ENCODE results near the gene GPR39.

GPR39 gene

DNA sequence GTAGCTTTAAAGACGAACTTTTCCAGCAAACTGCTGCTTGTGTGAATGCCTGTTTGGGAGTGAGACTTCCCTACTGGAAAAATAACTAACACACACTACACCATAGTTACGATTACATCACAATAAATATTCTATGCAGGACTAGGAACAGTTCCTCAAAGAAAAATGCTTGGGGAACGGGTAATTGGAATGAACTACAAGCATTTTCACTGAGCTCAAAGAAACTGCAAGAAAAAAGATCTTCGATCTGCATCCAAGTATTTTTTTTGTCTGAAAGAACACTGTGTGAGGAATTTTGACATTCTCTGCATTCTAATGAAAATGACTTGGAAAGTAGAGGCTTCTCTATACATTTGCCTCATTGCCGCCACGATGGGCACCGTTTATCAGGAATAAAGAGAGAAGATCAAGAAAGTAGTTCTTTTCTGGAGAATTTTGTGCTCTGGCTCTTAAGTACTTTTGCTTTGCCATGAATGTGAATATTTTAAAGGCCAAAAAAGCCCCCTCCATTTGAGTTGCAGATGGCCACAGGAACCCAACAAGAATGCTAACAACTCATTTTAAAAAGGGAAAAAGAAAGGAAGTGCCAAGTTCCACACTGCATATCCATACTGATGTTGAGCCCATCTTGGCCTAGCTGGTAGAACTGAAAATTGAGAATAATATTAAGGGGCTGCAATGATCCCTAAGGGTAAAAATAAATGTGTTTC lies 239.8 kb downstream of the GPR39 start:
- TF ChIP-seq, protein P1, sequence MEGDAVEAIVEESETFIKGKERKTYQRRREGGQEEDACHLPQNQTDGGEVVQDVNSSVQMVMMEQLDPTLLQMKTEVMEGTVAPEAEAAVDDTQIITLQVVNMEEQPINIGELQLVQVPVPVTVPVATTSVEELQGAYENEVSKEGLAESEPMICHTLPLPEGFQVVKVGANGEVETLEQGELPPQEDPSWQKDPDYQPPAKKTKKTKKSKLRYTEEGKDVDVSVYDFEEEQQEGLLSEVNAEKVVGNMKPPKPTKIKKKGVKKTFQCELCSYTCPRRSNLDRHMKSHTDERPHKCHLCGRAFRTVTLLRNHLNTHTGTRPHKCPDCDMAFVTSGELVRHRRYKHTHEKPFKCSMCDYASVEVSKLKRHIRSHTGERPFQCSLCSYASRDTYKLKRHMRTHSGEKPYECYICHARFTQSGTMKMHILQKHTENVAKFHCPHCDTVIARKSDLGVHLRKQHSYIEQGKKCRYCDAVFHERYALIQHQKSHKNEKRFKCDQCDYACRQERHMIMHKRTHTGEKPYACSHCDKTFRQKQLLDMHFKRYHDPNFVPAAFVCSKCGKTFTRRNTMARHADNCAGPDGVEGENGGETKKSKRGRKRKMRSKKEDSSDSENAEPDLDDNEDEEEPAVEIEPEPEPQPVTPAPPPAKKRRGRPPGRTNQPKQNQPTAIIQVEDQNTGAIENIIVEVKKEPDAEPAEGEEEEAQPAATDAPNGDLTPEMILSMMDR (IDR thresholded peaks at IDR 0.05; ENCODE audit: insufficient read depth, low read depth, low read length, missing control alignments) = no peak
- no peak overlapping the region for H3K4me3 ChIP-seq (ENCODE audit: low read depth, low read length)
- DNase-seq (ENCODE audit: low read depth) = no peak

DNA sequence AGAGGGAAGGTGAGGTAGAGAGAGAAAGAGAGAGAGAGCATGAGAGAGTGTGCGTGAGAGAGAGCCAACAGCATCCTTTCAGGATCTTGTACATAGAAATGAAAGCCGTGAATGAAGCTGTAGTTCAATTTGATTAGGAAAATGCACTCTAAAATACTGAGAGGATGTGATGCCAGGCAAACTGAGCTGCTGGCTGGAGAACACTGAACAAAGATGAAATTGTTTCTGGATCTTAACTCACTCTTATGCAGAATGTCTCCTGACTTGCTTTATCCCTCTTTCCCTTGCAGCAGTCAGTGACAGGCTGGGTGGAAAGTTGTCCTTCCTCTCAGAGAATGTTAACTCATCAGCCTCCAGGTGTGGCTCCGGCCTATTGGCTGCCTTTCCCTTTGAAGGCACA lies 242.7 kb downstream of the GPR39 start:
- TF ChIP-seq, protein P1 (IDR thresholded peaks at IDR 0.05; ENCODE audit: insufficient read depth, low read depth, low read length, missing control alignments) = no peak
- DNase-seq (ENCODE audit: low read depth) = no peak
- no peak overlapping the region for H3K4me3 ChIP-seq (ENCODE audit: low read depth, low read length)

DNA sequence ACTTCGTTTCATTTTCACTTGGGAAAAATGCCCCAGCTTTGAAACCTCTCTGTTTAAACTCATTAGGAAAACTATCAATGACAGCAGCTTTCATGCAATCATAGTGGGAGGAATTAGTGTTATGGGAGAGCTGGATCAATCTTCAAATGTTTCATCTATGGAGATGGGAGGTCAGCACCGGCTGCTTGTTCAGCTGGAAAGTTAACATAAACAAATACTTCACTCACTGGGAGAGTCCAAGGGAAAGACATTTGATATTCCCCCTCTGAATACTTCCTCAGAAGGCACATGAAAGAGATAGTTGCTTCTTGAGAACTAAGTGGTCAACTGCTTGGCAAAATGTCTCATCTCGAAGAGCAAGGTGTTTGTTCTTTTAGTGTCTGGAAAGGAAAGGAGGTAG lies 246.1 kb downstream of the GPR39 start:
- DNase-seq (ENCODE audit: low read depth) = no peak
- TF ChIP-seq, protein P1 (IDR thresholded peaks at IDR 0.05; ENCODE audit: insufficient read depth, low read depth, low read length, missing control alignments) = no peak
- H3K4me3 ChIP-seq (ENCODE audit: low read depth, low read length) = no peak overlapping the region

DNA sequence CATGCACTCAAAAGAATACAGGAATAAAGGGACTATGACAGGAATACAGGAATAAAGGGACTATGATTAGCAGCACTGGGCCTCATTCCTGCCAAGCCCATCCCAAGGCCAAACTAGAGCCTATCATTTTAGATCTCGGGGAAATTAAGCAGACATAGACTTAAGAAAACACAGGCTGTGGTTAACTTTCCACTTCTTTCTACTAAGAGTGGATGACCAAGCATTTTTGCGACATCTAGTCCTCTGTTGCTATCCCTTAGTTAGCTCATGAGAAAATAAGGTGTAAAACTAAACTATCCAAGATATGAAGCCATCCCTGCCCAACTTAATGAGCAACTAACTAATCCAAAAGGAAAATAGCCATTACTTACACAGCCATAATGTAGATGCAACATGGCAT lies 247.5 kb downstream of the GPR39 start:
- H3K4me3 ChIP-seq (ENCODE audit: low read depth, low read length) = no peak overlapping the region
- DNase-seq (ENCODE audit: low read depth) = no peak
- TF ChIP-seq, protein P1 (IDR thresholded peaks at IDR 0.05; ENCODE audit: insufficient read depth, low read depth, low read length, missing control alignments) = no peak

DNA sequence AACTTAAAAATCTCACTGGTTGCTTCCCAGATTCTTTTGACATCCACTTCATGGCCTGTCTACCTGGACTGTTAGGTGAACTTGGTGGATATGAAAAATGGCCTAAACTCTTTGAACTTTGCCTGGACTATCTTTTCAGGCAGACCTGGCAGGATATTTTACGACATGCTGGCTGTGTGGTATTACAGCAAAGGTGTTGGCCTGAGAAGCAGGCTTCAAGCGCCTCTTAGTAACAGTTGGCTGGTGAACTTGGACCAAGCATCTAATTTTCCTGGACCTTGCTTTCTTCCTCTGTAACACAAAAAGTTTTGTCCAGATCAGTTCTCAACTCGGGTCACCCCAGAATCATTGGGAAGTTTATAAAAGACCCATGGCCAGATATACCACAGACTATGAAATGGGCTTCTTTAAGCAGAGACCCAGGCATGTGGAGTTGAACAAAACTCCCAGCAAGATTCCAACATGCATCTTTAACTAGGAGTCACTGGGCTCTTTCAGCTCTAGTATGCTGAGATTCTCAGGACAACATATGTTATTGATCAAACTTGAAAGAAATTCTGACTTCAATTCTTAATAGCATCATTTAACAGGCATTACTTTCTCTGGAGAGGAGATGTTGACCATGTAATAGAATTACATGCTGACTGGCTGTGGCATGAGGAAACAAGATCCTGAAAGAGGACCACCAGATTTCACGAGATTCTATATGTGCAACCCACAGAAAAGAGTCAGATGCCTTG lies 249.0 kb downstream of the GPR39 start:
- TF ChIP-seq, protein P1 (IDR thresholded peaks at IDR 0.05; ENCODE audit: insufficient read depth, low read depth, low read length, missing control alignments) = no peak
- no peak overlapping the region for H3K4me3 ChIP-seq (ENCODE audit: low read depth, low read length)
- no peak for DNase-seq (ENCODE audit: low read depth)

- TF ChIP-seq, protein P1 (IDR thresholded peaks at IDR 0.05; ENCODE audit: insufficient read depth, low read depth, low read length, missing control alignments) = no peak
- no peak overlapping the region for H3K4me3 ChIP-seq (ENCODE audit: low read depth, low read length)
- no peak for DNase-seq (ENCODE audit: low read depth)
Observed at GRCh38 chr2:132667706-132668105, 251.1 kb downstream of the GPR39 start.
